GM18517 (cell line): Measurements from ENCODE around the gene METTL2A.
"Not testable (repeated sequence)": the region's sequence is repeated elsewhere in the genome, so short reads cannot be mapped to it uniquely, and the experiment has no call there.

Experiments used
- ATAC-seq: cut with Tn5 transposase; IDR thresholded peaks from one replicate; pipeline ENCODE4 v1.9.1; 2021; ENCODE audit warnings: mild to moderate bottlenecking, moderate library complexity; ENCODE audit not compliant: unreplicated experiment

METTL2A gene, protein sequence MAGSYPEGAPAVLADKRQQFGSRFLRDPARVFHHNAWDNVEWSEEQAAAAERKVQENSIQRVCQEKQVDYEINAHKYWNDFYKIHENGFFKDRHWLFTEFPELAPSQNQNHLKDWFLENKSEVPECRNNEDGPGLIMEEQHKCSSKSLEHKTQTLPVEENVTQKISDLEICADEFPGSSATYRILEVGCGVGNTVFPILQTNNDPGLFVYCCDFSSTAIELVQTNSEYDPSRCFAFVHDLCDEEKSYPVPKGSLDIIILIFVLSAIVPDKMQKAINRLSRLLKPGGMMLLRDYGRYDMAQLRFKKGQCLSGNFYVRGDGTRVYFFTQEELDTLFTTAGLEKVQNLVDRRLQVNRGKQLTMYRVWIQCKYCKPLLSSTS

DNA sequence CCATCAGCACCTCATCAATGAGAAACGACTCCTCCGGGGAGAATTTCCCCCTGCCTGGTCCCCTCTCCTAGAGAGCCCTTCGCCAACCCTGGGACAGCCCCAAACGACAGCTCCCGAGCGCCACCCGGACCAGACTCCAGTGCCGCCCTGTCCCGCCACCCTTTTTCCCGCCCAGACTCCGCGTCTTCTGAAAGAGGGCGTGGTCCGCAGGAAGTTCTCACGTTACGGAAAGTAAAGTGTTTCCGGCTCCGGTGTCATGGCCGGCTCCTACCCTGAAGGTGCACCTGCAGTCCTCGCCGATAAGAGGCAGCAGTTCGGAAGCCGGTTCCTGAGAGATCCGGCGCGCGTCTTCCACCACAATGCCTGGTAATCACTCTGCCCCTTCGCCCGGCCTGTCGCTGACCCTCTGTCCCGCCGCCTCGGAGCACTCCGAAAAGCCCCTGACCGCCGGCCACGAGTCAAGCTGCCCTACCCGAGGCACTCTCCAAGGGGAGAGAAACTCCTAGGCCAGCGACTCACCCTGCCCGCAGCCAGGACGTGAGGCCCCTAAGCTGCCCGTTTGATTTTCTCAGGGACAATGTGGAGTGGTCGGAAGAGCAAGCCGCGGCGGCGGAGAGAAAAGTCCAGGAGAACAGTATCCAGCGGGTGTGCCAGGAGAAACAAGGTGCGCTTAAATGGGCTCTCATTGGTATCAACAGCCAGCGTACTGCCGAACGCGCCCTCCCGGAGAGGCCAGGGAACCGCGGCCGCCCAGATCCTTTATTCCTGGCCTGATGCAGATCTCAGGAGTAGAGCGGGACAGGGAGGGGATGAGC, at the start of gene METTL2A:
Gene METTL2A, plus strand, starts transcription at position 251 of the 815 bp plus-strand sequence. Its CDS starts 6 bp downstream, at position 257.
- peak; percentile 84 for ATAC-seq

DNA sequence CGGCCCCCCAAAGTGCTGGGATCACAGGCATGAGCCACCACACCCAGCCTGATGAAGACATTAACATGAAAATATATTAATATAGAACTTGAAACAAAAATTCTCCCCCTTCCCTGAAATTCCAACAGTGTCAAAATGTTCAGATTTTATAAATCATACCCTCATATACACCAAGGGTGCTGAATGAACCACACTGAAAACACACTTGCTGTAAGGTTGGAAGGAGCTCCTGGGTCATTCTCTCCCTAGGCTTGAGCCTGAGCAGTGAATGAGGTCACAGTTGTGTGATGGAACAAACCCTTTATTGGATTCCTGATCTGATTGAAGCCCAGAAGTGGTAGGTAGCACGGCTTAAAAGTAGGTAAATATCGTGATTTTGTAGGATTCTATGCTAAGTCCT, 43.4 kb upstream of the METTL2A start, which contains the start of gene EFCAB3:
Gene EFCAB3, plus strand, starts transcription at position 301 of the 400 bp plus-strand sequence. CDS start 2,427 bp downstream, outside the sequence.
- ATAC-seq, result no peak

DNA sequence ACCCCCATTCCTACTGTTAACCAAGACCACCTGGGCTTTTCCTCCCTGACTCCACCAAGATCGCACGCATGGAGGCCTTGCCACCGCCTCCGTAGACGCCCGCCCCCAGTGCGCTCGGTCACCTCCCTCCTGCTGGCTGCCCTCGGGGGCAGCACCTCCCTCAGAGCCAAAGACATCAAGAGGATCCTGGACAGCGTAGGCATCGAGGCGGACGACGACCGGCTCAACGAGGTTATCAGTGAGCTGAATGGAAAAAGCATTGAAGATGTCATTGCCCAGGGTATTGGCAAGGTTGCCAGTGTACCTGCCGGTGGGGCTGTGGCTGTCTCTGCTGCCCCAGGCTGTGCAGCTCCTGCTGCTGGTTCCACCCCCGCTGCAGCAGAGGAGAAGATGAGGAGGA, 42.1 kb upstream of the METTL2A start:
- ATAC-seq, result no peak

DNA sequence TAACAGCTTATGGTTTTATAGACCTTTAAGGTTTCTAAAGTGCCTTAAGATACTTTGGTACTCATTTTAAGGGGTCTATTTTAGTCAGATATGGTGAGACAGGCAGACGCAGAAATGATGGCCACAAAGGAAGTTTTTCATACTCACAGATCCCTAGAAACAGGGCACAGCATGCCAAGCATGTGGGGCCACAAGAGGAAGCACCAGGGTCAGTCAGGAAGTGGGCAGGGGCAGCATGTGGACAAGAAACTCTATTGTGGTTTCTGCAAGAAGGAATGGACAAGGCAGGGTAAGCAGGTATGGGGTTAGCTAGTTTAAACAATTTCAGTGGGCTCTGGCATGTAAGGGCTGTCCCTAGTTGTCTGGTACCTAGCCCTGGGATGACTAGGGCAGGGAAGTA, 34.8 kb upstream of the METTL2A start:
- no peak for ATAC-seq

DNA sequence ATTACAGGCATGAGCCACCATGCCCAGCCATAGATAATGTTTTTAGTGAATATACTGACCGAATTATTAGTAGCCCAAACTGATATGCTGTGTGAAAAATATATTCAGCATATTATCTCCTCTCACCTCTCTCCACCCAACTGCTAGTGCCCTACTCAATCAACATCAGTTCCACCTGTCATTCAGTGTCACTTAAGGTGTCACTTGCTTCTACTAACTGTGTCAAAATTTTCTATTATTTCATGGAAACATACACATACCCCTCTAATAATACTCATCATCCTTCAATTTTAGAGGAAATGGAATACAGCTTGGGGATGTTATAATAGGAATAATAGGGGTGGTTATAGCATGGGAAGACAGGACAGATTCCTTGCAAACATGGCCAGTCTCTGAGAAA, 30.8 kb upstream of the METTL2A start:
- ATAC-seq, result no peak

DNA sequence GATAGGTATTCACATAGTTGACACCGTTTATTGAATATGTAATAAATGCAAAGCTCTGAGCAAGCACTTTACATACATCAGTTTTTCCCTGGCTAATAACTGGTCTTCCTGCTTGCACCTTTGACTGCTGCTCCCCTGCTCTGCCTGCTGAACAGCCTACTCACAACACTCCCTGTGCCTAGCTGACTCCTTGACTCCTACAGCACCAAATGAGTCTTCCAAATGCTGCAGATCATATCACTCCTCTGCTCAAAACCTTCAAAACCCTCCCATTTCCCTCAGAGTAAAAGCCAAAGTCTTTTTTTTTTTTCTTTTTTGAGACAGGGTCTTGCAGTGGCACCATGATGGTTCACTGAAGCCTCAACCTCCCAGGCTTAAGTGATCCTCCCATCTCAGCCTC, 24.8 kb upstream of the METTL2A start:
- ATAC-seq, result no peak

DNA sequence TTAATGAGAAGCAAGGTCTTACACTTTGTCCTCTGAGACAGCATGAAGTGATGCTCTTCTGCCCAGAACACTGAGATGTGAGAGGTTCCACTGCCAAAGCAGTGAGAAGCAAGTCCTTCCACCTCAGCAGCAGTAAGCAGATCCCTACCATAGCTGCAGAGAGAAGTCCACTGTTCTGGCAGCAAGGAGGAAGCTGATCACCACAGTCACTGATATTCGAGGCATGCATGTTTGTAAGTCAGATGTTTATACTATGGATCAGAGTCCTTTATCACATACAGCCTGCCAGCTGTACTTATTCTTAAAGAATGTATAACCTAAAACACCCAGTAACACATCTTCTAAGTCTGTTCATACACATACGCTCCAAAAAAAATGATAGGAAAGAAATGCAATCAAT, 18.2 kb upstream of the METTL2A start:
- no peak for ATAC-seq

DNA sequence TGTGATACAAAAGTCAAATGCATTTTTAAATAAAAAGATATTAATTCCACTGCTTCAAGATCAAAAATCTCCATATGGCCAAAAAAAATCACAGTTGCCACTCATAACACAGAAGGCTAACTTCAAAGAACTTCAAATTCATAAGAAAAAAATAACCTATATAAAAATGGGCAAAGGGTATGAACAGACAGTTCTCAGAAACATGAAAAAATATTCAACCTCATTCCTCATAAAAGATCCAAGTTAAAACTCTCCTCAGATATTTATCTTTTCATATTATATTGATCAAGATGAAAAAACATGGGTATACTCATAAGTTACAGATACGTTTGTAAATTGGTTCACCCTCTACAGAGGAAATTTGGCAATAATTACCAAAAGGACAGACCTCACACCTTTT, 10.6 kb upstream of the METTL2A start:
- ATAC-seq, result not testable (repeated sequence)

DNA sequence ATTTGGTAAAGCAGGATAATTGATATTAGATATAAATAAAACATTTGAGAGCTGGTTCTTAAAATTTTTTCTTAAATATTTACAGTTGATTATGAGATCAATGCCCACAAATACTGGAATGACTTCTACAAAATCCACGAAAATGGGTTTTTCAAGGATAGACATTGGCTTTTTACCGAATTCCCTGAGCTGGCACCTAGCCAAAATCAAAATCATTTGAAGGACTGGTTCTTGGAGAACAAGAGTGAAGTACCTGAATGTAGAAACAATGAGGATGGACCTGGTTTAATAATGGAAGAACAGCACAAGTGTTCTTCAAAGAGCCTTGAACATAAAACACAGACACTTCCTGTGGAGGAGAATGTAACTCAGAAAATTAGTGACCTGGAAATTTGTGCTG, 2.5 kb downstream of the METTL2A start:
- ATAC-seq, result not testable (repeated sequence)

DNA sequence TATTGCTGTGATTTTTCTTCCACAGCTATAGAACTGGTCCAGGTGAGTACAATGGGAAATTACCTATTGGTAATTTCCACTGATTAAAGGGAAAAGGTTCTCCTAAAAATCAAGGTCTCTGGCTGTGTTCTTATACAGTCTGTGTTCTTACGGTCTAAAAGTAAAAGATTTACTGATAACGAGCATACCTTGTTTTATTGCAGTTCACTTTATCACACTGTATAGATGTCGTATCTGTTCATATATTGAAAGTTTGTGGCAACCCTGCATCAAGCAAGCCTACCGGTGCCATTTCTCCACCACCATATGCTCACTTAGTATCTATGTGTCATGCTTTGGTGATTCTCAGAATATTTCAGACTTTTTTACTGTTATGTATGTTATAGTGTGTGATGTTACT, 11.6 kb downstream of the METTL2A start:
- not testable (repeated sequence) for ATAC-seq

DNA sequence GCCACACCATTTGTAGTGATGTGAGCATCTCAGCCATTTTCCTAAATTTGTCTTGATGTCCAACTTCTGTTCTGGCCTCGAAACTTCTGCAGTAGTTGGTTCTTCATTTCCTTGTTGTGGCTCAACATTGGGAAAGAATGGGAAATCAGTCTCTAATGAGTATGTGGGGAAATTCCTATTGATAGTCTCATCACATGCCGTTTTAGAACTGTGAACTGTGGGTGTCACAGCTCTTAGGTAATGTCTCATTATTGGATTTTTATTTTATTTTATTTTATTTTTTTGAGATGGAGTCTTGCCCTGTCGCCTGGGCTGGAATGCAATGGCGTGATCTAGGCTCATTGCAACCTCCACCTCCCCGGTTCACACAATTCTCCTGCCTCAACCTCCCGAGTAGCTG, 17.5 kb downstream of the METTL2A start:
- ATAC-seq, result not testable (repeated sequence)

DNA sequence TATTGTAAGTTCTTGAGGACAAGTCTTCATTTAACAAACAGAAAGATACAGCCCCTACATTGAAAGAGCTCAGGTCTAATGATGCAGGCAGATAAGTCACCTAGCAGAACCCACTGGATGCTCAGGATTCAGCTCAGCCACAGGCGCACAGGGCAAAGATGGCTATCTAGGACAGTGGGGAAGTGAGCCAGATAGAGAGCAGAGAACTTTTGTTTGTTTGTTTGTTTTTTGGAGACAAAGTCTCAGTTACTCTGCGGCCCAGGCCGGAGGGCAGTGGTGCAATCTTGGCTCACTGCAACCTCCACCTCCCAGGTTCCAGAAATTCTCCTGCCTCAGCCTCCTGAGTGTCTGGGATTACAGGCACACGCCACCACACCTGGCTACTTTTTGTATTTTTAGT, 20.4 kb downstream of the METTL2A start:
- ATAC-seq, result no peak

DNA sequence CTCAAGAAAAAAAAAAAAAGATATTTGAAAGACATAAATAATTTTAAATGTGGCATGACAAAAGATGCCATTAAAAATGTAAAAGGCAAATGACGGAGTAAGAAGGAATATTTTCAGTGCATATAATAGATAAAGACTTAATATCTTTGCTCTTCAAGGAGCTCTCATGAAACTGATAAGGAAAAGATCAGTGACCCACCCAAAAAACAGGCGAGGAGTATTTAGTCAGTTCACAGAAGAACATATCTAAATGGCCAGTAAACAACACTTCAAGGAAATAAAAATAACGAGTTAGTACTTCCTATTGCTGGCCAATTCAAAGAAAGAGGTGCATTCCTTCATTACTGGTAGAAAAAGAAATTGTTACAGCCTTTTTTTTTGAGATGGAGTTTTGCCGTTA, 22.1 kb downstream of the METTL2A start:
- ATAC-seq, result not testable (repeated sequence)

DNA sequence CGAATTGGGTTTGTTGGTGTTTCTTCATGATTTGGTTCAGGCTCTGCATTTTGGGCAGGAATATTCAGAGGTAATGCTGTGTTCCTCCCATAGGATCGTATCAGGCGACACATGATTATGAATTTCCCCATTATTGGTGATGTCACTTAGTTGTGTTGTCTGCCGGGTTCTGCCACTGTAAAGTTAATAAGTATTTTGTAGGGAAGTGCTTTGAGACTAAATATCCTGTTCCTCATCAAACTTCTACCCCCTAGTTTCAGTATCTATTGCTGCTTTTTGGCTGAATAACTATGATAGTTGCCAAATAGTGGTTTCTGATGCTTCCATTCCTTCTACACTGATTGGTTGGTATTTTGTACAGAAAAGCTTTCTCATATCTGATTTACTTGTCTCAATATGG, 28.5 kb downstream of the METTL2A start:
- not testable (repeated sequence) for ATAC-seq

DNA sequence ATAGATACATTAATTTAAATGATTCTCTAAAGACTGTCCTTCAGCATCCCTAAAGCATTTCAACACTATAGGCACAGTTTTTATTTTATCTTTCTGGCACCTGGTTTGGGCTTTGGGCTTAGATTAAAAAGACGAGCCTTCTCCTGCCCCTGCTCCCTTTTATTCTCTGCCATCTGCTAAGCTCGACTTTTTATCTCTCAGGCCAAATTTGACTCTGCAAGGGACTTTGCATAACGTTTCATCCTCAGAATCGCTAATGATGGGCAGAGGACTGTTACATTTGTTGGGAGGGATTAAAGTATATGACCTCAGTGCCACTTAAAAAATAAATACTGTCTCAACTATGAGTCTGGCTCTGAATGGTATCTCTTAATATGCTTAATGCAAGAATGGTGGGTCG, 29.3 kb downstream of the METTL2A start:
- ATAC-seq, result not testable (repeated sequence)

DNA sequence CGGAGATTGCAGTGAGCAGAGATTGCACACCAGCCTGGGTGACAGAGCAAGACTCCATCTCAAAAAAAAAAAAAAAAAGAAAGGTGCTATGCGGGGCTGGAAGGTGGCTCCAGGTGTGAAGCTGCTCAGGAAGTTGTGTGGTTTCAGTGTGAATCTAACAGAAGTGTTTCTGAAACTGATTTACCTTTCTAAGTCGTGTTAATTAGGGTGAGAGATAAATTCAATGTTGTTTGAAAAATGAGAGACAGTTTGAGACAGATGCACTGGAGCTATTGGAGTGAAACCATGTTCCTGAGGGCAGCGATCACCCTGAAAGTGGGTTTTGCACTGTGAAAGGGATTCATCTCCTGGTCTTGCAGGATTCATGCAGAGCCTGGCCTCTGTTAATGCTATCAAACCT, 30.0 kb downstream of the METTL2A start:
- peak; percentile 43 for ATAC-seq

DNA sequence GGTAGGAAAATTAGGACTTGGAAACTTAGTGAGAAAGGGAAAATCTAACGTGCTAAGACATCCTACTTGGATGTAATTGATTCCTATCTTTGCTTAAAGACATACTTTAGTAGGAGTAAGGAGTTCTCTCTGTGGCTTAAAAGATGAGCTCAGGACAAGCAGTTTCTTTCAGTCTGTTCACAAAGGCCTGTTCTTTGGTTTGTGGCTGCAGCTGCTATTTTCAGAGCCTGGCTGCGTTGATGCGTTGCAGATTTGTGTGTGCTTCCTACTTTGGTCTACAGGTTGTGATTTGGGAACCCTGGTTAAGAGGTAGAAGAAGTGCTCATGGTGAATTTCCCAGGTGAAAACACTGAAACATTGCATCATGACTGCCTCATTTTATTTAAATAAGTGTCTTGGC, 30.4 kb downstream of the METTL2A start:
- peak; percentile 42 for ATAC-seq

DNA sequence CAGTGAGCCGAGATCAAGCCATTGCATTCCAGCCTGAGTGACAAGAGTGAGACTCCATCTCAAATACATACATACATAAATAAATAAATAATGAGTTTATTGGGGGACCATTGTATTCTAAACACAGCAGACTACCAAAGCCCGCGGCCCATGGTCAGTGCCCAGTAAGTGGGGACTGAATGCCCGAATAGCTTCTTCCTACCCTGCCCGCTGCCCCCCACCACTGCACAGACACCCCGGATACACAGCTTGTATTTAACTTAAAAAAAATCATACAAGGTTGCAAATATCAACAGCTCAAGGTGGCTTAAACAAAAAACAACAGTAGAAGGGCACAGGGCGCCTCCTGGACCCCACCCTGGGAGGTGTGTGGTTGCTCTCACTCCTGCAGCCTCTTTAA, 32.3 kb downstream of the METTL2A start:
- no peak for ATAC-seq

DNA sequence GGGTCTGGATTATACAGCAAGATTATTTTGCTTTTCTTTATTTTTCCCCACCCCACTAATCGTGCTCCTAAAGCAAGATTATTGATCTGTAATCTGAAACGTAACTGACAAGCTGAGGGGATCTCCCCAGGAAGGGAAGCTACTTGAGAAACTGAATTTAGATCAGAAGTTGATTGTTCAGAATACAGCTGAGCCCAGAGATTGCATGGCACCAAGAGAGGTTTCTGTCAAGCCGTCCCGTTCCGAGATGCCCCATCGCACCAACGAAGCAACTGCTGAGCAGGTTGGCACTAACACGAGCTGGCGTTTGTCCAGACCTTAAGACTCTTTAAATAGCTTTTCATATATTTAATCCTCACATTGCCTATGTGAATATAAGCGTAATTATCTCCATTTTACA, 34.8 kb downstream of the METTL2A start:
- not testable (repeated sequence) for ATAC-seq

DNA sequence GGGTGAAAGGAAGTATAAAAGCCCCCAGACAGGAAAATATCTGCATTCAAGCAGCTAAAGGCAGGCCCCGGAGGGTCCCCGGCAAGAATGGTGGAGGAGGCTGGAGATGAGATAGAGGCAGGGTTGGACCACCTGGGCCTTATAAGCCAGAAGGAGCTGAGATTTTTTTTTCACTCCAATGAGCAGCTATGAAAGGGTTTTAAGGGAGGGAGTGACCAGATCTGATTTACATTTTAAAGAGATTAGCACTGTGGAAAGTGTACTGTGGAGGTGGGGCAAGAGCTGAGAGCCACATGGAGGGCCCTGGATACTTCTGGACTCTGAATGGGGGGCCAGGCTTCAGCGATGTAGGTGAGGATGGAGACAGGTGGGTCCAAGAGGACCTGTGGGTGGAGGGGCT, 40.7 kb downstream of the METTL2A start:
- ATAC-seq, result not testable (repeated sequence)

DNA sequence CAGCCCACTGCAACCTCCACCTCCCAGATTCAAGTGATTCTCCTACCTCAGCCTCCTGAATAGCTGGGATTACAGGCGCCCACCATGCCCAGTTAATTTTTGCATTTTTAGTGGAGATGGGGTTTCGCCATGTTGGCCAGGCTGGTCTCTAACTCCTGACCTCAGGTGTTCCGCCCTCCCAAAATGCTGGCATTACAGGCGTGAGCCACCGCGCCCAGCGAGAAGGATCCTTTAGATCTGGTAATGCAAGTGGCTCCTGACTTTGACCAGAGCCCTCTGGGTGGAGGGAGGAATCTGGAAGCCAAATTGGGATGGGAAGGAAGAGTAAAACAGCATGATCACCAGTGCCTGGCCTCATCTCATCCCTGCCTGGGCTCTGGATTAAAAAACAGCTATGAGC, 41.6 kb downstream of the METTL2A start:
- ATAC-seq, result not testable (repeated sequence)
